PC-3 (cell line): ENCODE data around the gene RASA4.
"Not testable (repeated sequence)": the region's sequence is repeated elsewhere in the genome, so short reads cannot be mapped to it uniquely, and the experiment has no call there.

Experiments used
- CTCF ChIP-seq: fragments of 300-600 bp; sonication (generic); conservative IDR thresholded peaks from 2 replicates; pipeline ENCODE4 v1.5.1; 2017; ENCODE audit warnings: antibody characterized with exemption, low read depth, mild to moderate bottlenecking, low read length
- EZH2 ChIP-seq: fragments of 300-600 bp; sonication (generic); IDR thresholded peaks from one replicate; pipeline ENCODE4 v1.6.1; 2017; ENCODE audit warnings: antibody characterized with exemption, mild to moderate bottlenecking, low read length; ENCODE audit not compliant: unreplicated experiment
- EZH2phosphoT487 ChIP-seq: fragments of 300-600 bp; sonication (generic); IDR thresholded peaks from 2 replicates; pipeline ENCODE4 v1.6.1; 2018; ENCODE audit warnings: mild to moderate bottlenecking, antibody characterized with exemption, low read length, borderline replicate concordance

- not testable (repeated sequence) for TF ChIP-seq EZH2phosphoT487, CTCF, EZH2
These were observed 73.8 kb downstream of the RASA4 start for GRCh38 chr7:102542771-102543170.
